ENCODE data around the gene USP24.

USP24 gene

GRCh38 chr1:55155522-55155921, 59.6 kb downstream of the USP24 start:
- DNase-seq, result no peak

DNA sequence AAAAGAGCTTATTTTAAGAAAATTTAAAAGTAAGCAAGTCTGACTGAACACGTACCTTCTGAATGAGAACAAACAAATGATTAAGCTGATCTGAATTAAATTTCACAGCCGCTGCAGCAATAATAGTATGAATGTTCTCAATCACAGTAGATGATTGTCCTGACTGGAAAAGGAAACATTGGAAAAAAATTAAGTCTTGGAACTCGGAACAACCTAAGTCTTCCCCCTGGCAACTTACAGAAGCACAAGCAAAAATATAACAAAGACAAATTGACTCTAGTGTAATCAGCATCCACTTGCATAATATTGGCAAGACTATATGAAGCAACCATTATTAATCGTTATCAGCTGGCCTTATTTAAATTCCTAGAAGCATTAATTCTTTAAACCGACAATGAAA, 60.5 kb downstream of the USP24 start:
- no peak for DNase-seq

DNA sequence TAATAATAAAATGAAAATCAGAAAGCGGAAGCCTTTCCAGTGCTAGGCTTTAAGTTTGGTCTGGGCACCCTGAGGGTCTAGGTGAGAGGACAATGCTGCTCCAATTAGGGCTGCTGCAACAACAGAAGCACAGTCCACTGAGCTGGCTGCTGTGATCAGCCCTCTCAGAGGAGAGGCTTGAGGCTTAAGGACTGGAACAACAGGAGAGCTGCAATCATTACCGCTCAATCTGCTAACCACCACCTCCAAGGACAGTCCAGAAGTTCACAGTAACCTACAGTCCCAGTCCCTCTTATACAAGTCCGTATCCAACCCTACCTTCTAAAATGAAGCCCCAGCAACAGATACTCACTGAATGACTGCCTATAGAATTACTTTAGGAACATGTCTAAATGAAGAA, 62.1 kb downstream of the USP24 start:
- DNase-seq, result no peak

DNA sequence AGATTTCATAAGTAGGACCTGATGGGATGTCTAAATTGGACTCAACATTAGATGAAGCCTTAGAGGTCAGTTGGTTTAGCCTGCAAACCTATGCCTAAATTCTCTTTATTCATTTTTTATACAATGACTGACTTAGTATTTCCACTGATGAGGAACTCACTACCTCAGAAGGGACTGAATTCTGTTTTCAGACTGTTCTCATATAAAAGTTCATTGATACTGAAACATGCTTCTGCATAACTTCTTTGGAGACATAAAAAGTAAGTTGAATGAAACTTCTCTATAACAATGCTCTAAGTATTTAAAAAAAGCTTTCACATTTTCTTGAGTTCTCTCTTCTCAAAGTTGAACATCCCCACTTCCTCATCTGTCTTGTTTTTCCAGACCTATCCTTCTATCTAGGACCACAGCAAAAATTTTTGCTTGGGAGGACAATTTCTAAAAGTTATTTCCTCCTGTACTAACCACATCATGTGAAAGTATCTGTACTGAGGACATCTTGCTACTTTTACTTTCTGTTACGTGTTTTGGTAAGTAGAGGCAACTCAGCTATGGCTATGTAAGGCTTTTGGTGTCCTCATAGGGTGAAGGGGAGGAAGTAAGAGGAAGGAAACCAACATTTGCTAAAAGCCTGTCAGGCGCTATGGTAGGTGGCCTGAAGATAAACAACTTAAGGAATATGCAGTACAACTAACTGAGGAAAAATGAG, 64.1 kb downstream of the USP24 start:
- no peak for DNase-seq

DNA sequence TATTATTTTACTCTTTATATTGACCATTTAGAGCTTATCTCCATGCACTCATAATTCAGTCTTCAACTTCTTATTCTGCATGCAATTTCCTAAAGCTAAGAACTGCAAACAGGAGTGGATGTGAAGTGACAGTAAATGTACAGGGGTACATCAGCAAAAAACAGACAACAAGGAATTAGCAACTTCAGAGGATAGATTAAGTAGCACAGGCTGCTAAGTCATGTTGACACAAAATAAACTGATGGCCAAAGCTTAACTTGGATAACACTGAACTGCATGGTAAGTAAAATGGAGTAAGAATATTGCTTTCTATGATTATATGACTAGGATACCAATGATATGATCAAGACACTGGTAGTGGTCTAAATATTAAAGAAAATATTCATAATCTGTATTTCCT, 66.5 kb downstream of the USP24 start:
- DNase-seq, result no peak

DNA sequence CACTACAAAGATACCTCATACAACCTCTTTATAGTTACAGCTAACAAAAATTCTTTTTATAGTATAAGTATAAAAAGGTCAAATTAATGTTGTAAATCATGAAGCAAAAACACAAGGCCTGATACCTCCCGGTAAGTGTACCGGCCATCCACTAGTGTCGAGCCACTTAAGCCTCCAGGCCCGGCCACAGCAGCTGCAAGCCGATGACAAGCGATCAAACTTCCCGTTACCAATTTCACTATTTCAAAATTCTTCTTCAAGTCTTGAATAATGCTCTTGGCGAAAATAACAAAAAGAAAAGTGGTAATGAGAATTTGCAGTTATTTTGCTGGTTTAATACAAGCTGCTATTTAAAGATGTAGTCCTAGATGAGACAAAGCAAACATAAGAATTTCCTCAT, 67.6 kb downstream of the USP24 start:
- DNase-seq, result no peak

DNA sequence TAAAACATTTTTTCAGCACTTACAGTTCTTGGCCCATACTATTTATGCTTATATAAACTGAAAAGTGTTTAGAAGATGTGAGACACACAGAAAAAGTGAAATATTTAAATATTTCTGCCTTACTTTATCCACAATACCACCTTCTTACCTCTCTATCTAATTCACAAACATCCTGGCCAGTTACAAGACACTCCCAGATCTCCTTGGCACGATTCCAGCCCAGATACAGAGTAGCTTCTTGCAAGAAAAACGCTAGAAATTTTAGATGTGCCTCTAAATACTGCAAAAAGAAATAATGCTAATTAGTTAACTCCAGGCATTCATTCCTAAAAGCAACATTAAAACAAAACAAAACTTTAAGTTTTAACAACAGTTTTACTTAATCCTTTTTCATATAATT, 68.4 kb downstream of the USP24 start:
- DNase-seq, result no peak

DNA sequence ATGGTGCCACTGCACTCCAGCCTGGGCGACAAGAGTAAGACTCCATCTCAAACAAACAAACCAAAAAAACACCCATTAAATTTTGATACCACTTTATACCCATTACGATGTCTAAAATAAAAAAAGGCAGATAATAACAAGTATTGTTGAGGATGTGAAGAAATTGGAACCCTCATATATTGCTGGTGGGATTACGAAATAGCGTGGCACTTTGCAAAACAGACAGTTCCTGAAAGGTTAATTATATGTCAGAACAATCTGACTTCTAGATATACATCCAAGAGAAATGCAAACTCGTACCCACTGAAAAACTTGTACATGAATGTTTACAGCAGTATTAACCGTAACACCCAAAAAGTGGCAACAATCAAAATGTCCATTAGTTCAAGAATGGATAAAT, 70.3 kb downstream of the USP24 start:
- DNase-seq, result no peak

DNA sequence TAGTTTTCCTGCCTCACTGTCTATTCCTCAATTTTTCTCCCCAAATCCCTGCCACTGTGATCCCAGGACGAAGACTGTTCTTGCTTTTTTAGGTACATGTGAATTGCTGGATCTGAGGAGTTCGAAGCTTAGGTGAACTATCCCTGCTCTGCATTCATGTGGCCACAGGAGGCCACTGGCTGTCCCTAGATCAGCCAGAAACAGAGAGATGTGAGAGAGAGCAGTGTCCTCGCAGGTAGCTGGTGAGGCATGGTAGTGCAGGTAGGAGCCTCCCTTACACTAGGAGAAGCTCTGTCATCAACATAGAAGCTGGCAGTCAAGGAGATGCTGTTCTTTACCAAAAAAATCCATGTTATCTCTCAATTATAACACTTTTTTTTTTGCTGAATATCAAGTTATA, 71.5 kb downstream of the USP24 start:
- no peak for DNase-seq

DNA sequence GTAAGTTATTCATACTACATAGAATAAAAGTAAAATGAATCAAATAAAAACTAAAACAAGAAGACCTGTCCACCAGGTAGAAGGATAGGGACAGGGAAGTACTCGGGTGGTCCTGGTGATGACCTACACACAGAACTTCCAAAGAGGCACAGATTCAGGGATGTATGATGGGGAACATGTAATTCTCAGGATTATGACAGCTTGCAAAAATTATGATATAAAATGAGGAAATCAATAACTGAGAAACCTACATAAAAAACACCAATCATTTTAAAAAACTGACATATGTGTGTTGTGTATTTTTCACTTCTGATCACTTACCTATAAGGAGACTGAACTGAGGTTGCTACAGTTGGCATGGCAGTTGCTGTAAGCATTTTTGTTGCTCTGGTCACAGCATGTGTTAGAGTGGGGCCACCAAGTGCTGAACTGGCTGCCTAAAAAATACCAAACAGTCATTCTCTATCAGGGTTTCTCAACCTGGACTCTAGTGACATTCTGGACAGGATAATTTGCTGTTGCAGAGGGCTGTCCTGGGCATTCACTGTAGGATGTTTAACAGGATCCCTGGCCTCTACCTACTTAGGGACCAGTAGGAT, 73.8 kb downstream of the USP24 start:
- DNase-seq, result no peak

GRCh38 chr1:55140546-55140983, 74.6 kb downstream of the USP24 start:
- peak; percentile 63 for DNase-seq

GRCh38 chr1:55140137-55140536, 75.0 kb downstream of the USP24 start:
- no peak for DNase-seq

- no peak for DNase-seq
Measured at GRCh38 chr1:55138823-55139222, 76.3 kb downstream of the USP24 start.

DNA sequence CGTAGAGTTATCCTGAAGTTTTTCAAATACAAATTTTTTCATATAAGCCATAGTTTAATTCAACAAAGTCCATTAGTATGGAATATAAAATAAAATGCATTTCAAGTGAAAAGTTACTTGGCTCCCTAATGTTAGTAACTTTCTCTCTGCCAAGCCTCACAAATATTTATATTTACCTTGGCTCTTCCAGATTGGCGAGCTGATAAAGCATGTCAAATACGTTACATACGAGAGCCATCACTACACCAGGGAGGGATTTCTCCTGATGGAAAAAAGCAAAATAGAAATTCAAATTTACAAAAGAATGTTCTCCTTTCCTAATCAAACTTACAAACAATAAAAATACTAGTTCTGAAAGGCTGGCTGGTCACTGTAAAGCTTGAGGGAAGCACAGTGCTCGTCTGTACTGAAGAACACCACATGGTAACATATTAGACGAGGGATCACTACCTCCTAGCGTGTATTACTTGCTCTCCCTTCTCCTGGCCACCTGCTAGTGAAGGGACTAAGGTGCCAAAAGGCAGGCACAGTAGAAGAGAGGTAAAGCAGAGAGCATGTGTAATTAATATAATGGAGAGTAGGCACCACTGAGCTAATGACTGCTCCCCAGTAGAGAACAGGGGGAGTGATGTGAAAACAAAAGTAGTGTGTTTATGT, 80.9 kb downstream of the USP24 start:
- no peak for DNase-seq

- DNase-seq, result no peak
Measured at GRCh38 chr1:55131801-55132200, 83.4 kb downstream of the USP24 start.

- no peak for DNase-seq
Measured at GRCh38 chr1:55131218-55131617, 83.9 kb downstream of the USP24 start.

- DNase-seq, result no peak
Measured at GRCh38 chr1:55129194-55129728, 85.9 kb downstream of the USP24 start.

- no peak for DNase-seq
Measured at GRCh38 chr1:55128418-55128995, 86.7 kb downstream of the USP24 start.

GRCh38 chr1:55127827-55128343, 87.3 kb downstream of the USP24 start:
- DNase-seq, result peak; percentile 2

- DNase-seq, result no peak
Measured at GRCh38 chr1:55124470-55124869, 90.7 kb downstream of the USP24 start.

- DNase-seq, result no peak
Measured at GRCh38 chr1:55120538-55120937, 94.6 kb downstream of the USP24 start.

- DNase-seq, result no peak
Measured at GRCh38 chr1:55118651-55119329, 96.4 kb downstream of the USP24 start.

DNA sequence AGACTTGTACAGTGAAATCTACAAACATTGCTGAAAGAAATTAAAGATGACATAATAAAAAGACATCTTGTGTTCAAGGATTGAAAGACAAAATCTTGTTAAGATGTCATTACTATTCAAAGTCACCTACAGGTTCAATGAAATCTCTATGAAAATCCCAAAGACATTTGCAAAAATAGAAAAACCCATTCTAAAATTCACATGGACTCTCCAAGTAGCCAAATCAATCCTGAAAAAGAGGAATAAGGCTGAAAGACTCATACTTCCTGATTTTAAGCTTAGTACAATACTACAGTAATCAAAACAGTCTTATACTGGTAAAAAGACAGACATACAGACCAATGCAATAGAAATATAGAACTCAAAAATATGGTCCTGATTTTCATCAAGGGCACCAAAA, 97.2 kb downstream of the USP24 start:
- no peak for DNase-seq
